ENCODE data around the gene AQP2.
A peak's percentile ranks its signal among the peaks of the same experiment; 100 is the strongest.
"Not testable (repeated sequence)": the region's sequence is repeated elsewhere in the genome, so short reads cannot be mapped to it uniquely, and the experiment has no call there.

Gene AQP2

GRCh38 chr12:49972641-49973360 lies 22.3 kb downstream of the AQP2 start, which contains the start of gene AQP6:
Gene AQP6 (plus strand): TSS chr12:49972947. CDS start chr12:49973174, 227 bp downstream.
- DNase-seq = no peak

GRCh38 chr12:49973361-49973830 lies 22.9 kb downstream of the AQP2 start:
- no peak for DNase-seq

GRCh38 chr12:49974231-49974675 lies 23.7 kb downstream of the AQP2 start:
- no peak for DNase-seq

GRCh38 chr12:49974677-49975317 lies 24.3 kb downstream of the AQP2 start:
- DNase-seq = no peak

GRCh38 chr12:49975318-49975761 lies 24.8 kb downstream of the AQP2 start:
- DNase-seq = no peak

- DNase-seq = no peak
Observed at GRCh38 chr12:49976557-49976956, 26.0 kb downstream of the AQP2 start.

- no peak for DNase-seq
Observed at GRCh38 chr12:49978125-49978524, 27.6 kb downstream of the AQP2 start.

- DNase-seq = no peak
Observed at GRCh38 chr12:49979016-49979586, 28.6 kb downstream of the AQP2 start.

- no peak for DNase-seq
Observed at GRCh38 chr12:49979791-49980190, 29.3 kb downstream of the AQP2 start.

- no peak for DNase-seq
Observed at GRCh38 chr12:49980501-49981349, 30.2 kb downstream of the AQP2 start.

- DNase-seq = no peak
Observed at GRCh38 chr12:49982246-49983087, 31.9 kb downstream of the AQP2 start.

- DNase-seq = no peak
Observed at GRCh38 chr12:49983892-49984291, 33.4 kb downstream of the AQP2 start.

- no peak for DNase-seq
Observed at GRCh38 chr12:49984476-49985359, 34.2 kb downstream of the AQP2 start.

GRCh38 chr12:49985981-49986380 lies 35.4 kb downstream of the AQP2 start:
- DNase-seq = no peak

- not testable (repeated sequence) for DNase-seq
Observed at GRCh38 chr12:49986476-49986875, 35.9 kb downstream of the AQP2 start.

GRCh38 chr12:49987625-49988303 lies 37.2 kb downstream of the AQP2 start:
- peak; percentile 47 for DNase-seq

- not testable (repeated sequence) for DNase-seq
Observed at GRCh38 chr12:49989400-49989799, 38.9 kb downstream of the AQP2 start.

GRCh38 chr12:49990273-49990672 lies 39.7 kb downstream of the AQP2 start:
- no peak for DNase-seq

- no peak for DNase-seq
Observed at GRCh38 chr12:49998453-49998852, 47.9 kb downstream of the AQP2 start.

- no peak for DNase-seq
Observed at GRCh38 chr12:50003595-50003994, 53.1 kb downstream of the AQP2 start.
